Measurements from ENCODE around the gene REXO5.

GRCh38 chr16:20870122-20870820 is 63.9 kb downstream of the REXO5 start:
- no peak for TF ChIP-seq KLF9 (tag by site-specific recombination; IDR thresholded peaks at IDR 0.05; ENCODE audit: low read depth)
- TF ChIP-seq CTCF (tag by site-specific recombination; IDR thresholded peaks at IDR 0.05) = no peak
- no peak for TF ChIP-seq ZBTB1 (tag by site-specific recombination; IDR thresholded peaks at IDR 0.05)
- no peak for TF ChIP-seq PRDM10 (tag by site-specific recombination; IDR thresholded peaks at IDR 0.05)
- TF ChIP-seq ATF2 (tag by site-specific recombination; IDR thresholded peaks at IDR 0.05; ENCODE audit: low read depth) = no peak
- no peak for TF ChIP-seq ZNF776 (tag by site-specific recombination; IDR thresholded peaks at IDR 0.05; ENCODE audit: borderline replicate concordance)
